HEK293T (cell line): ENCODE results near the gene MBNL3.

Experiments used
- ELF4 ChIP-seq: fragments of 450-650 bp; IDR thresholded peaks from 2 replicates; pipeline ENCODE4 v1.6.1; 2017; ENCODE audit warnings: antibody characterized with exemption
- FOXM1 ChIP-seq: fragments of 450-650 bp; IDR thresholded peaks from 2 replicates; pipeline ENCODE4 v1.6.1; 2017; ENCODE audit warnings: mild to moderate bottlenecking, borderline replicate concordance
- NFRKB ChIP-seq: fragments of 450-650 bp; IDR thresholded peaks from 2 replicates; pipeline ENCODE4 v1.6.1; 2016; ENCODE audit warnings: mild to moderate bottlenecking, moderate library complexity
- TARDBP ChIP-seq: fragments of 450-650 bp; IDR thresholded peaks from 2 replicates; pipeline ENCODE4 v1.6.1; 2016

DNA sequence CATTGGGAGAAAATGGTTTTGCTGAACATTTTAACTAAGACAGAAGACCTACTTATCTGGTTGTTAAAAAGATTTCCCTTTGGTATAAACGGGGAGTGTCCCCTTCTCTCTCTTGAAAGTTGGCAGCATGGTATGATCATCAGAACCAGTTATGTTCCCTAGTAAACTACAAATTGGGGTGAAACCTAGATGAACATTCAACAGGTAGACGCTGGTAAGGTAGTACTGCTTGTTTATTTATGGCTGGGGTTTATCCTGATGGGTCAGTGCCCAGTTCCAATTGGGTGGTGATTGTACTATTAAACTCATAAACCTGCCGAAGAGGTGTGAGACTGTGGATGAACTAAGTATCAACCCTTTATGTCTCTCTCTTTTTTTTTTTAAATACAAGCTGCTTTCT, 100.5 kb downstream of the MBNL3 start:
- TF ChIP-seq ELF4: no peak
- no peak for TF ChIP-seq TARDBP
- TF ChIP-seq NFRKB: no peak
- no peak for TF ChIP-seq FOXM1
